HepG2 (cell line): Measurements from ENCODE around the gene CHMP6. TPM values are rescaled to one million over a fixed set of nuclear protein-coding genes. Genes with fewer than 3 reads are reported as not detected.

ENCODE experiments used
- DR1 ChIP-seq: sonication (generic); formaldehyde crosslinking; IDR thresholded peaks from 2 replicates; pipeline ENCODE4 v1.8.0; 2021; ENCODE audit warnings: mild to moderate bottlenecking, missing genetic modification reagents, inconsistent platforms
- DZIP1 ChIP-seq: sonication (generic); formaldehyde crosslinking; IDR thresholded peaks from 2 replicates; pipeline ENCODE4 v1.5.0; 2020; ENCODE audit warnings: mild to moderate bottlenecking, missing genetic modification reagents
- FOSL1 ChIP-seq: sonication (generic); formaldehyde crosslinking; IDR thresholded peaks from 2 replicates; pipeline ENCODE4 v1.9.0; 2021; ENCODE audit warnings: missing genetic modification reagents, borderline replicate concordance
- HOXA3 ChIP-seq: sonication (generic); formaldehyde crosslinking; IDR thresholded peaks from 2 replicates; pipeline ENCODE4 v1.5.0; 2020; ENCODE audit warnings: missing genetic modification reagents
- SKI ChIP-seq: fragments of 450-650 bp; IDR thresholded peaks from one replicate; pipeline ENCODE4 v1.6.1; 2018; ENCODE audit warnings: mild to moderate bottlenecking; ENCODE audit not compliant: partially characterized antibody
- TEF ChIP-seq: sonication (generic); formaldehyde crosslinking; IDR thresholded peaks from 2 replicates; pipeline ENCODE4 v1.5.0; 2020; ENCODE audit warnings: missing genetic modification reagents
- ZNF547 ChIP-seq: sonication (generic); formaldehyde crosslinking; IDR thresholded peaks from 2 replicates; pipeline ENCODE4 v1.5.1; 2020; ENCODE audit warnings: mild to moderate bottlenecking, missing genetic modification reagents
- ZNF83 ChIP-seq: sonication (generic); formaldehyde crosslinking; IDR thresholded peaks from 2 replicates; pipeline ENCODE4 v1.4.0; 2020; ENCODE audit warnings: missing genetic modification reagents, mild to moderate bottlenecking, borderline replicate concordance
- polyA plus RNA-seq, 8 experiments: library from polyadenylated mRNA; depleted of rRNA in 3 of 8; stranded (reverse) in 7 of 8; unstranded in 1 of 8; fragments of >200 nt; fragmentation: Illumina TruSeq in 4 of 8; extraction: Trizol in 4 of 8; gene quantifications; 2 replicates each; pipeline versions ENCODE4 v1.2.1 to v1.2.3, GENCODE V29; 2011 to 2016; ENCODE audit warnings: low read depth in 4 of 8, missing spikeins in 1 of 8, mixed read lengths in 1 of 8; ENCODE audit not compliant: insufficient read depth in 1 of 8
- total RNA-seq, 5 experiments: library from RNA; depleted of rRNA; stranded (reverse); fragments of >200 nt; fragmentation: Illumina TruSeq; extraction: Trizol; gene quantifications; 2 replicates each; pipeline ENCODE4 v1.2.3, GENCODE V29; 2016; ENCODE audit warnings: low read depth in 1 of 5
- TF ChIP-seq, protein P1 (sequence below): sonication (generic); formaldehyde crosslinking; IDR thresholded peaks from 2 replicates; pipeline ENCODE4 v1.5.0; 2020; ENCODE audit warnings: mild to moderate bottlenecking, missing genetic modification reagents
- TF ChIP-seq, protein P2 (sequence below): sonication (generic); formaldehyde crosslinking; IDR thresholded peaks from 2 replicates; pipeline ENCODE4 v1.5.1; 2020; ENCODE audit warnings: mild to moderate bottlenecking, missing genetic modification reagents, borderline replicate concordance
- TF ChIP-seq, protein P3 (sequence below), 2 experiments: IDR thresholded peaks; 2 replicates each; pipeline ENCODE4 v1.6.1; 2011 to 2012; ENCODE audit warnings: low read length in 2 of 2, borderline replicate concordance in 1 of 2, low read depth in 1 of 2, mild to moderate bottlenecking in 1 of 2, moderate library complexity in 1 of 2
- TF ChIP-seq, protein P4 (sequence below): sonication (generic); formaldehyde crosslinking; IDR thresholded peaks from 2 replicates; pipeline ENCODE4 v1.5.0; 2020; ENCODE audit warnings: mild to moderate bottlenecking, missing genetic modification reagents
- TF ChIP-seq, protein P5 (sequence below): IDR thresholded peaks from 2 replicates; pipeline ENCODE4 v1.6.1; 2012; ENCODE audit warnings: inconsistent platforms
- TF ChIP-seq, protein P6 (sequence below): sonication (generic); formaldehyde crosslinking; IDR thresholded peaks from 2 replicates; pipeline ENCODE4 v1.8.0; 2022; ENCODE audit warnings: low read depth, missing genetic modification reagents

The CHMP6 gene
- total and polyA plus RNA-seq, 2 of the 13 experiments (the other 11 are each of a cell fraction or from before 2014, with no cell fraction given) = 11.1 to 24.2 TPM

- TF ChIP-seq TEF (no peak), ZNF83 (CRISPR knock-in tag) (no peak), ZNF547 (CRISPR knock-in tag) (0 out of 2 replicates have a peak, but pooled peaks have one; percentile 43), FOSL1 (CRISPR knock-in tag) (no peak), DR1 (CRISPR knock-in tag) (peak; percentile 30; the same call in 1 of the 2 replicates), DZIP1 (CRISPR knock-in tag) (no peak), SKI (peak; percentile 30), HOXA3 (CRISPR knock-in tag) (peak; percentile 80; the same call in 1 of the 2 replicates)
- TF ChIP-seq, protein P1, sequence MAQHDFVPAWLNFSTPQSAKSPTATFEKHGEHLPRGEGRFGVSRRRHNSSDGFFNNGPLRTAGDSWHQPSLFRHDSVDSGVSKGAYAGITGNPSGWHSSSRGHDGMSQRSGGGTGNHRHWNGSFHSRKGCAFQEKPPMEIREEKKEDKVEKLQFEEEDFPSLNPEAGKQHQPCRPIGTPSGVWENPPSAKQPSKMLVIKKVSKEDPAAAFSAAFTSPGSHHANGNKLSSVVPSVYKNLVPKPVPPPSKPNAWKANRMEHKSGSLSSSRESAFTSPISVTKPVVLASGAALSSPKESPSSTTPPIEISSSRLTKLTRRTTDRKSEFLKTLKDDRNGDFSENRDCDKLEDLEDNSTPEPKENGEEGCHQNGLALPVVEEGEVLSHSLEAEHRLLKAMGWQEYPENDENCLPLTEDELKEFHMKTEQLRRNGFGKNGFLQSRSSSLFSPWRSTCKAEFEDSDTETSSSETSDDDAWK (CRISPR knock-in tag) = no peak
- TF ChIP-seq, protein P2, sequence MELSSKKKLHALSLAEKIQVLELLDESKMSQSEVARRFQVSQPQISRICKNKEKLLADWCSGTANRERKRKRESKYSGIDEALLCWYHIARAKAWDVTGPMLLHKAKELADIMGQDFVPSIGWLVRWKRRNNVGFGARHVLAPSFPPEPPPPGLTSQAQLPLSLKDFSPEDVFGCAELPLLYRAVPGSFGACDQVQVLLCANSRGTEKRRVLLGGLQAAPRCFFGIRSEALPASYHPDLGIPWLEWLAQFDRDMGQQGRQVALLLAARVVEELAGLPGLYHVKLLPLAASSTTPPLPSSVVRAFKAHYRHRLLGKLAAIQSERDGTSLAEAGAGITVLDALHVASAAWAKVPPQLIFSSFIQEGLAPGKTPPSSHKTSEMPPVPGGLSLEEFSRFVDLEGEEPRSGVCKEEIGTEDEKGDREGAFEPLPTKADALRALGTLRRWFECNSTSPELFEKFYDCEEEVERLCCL (CRISPR knock-in tag) = no peak
- TF ChIP-seq, protein P3, sequence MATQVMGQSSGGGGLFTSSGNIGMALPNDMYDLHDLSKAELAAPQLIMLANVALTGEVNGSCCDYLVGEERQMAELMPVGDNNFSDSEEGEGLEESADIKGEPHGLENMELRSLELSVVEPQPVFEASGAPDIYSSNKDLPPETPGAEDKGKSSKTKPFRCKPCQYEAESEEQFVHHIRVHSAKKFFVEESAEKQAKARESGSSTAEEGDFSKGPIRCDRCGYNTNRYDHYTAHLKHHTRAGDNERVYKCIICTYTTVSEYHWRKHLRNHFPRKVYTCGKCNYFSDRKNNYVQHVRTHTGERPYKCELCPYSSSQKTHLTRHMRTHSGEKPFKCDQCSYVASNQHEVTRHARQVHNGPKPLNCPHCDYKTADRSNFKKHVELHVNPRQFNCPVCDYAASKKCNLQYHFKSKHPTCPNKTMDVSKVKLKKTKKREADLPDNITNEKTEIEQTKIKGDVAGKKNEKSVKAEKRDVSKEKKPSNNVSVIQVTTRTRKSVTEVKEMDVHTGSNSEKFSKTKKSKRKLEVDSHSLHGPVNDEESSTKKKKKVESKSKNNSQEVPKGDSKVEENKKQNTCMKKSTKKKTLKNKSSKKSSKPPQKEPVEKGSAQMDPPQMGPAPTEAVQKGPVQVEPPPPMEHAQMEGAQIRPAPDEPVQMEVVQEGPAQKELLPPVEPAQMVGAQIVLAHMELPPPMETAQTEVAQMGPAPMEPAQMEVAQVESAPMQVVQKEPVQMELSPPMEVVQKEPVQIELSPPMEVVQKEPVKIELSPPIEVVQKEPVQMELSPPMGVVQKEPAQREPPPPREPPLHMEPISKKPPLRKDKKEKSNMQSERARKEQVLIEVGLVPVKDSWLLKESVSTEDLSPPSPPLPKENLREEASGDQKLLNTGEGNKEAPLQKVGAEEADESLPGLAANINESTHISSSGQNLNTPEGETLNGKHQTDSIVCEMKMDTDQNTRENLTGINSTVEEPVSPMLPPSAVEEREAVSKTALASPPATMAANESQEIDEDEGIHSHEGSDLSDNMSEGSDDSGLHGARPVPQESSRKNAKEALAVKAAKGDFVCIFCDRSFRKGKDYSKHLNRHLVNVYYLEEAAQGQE (IDR thresholded peaks at IDR 0.05; ENCODE audit: borderline replicate concordance in 1 of 2, low read depth in 1 of 2, low read length in 2 of 2) = peak in 1 of 2 experiments; percentile 63; a peak in 2 of 4 replicates
- TF ChIP-seq, protein P4, sequence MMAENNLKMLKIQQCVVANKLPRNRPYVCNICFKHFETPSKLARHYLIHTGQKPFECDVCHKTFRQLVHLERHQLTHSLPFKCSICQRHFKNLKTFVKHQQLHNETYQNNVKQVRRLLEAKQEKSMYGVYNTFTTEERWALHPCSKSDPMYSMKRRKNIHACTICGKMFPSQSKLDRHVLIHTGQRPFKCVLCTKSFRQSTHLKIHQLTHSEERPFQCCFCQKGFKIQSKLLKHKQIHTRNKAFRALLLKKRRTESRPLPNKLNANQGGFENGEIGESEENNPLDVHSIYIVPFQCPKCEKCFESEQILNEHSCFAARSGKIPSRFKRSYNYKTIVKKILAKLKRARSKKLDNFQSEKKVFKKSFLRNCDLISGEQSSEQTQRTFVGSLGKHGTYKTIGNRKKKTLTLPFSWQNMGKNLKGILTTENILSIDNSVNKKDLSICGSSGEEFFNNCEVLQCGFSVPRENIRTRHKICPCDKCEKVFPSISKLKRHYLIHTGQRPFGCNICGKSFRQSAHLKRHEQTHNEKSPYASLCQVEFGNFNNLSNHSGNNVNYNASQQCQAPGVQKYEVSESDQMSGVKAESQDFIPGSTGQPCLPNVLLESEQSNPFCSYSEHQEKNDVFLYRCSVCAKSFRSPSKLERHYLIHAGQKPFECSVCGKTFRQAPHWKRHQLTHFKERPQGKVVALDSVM (CRISPR knock-in tag) = peak; percentile 30; the same call in 1 of the 2 replicates
- TF ChIP-seq, protein P5, sequence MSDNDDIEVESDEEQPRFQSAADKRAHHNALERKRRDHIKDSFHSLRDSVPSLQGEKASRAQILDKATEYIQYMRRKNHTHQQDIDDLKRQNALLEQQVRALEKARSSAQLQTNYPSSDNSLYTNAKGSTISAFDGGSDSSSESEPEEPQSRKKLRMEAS = peak; percentile 67
- TF ChIP-seq, protein P6, sequence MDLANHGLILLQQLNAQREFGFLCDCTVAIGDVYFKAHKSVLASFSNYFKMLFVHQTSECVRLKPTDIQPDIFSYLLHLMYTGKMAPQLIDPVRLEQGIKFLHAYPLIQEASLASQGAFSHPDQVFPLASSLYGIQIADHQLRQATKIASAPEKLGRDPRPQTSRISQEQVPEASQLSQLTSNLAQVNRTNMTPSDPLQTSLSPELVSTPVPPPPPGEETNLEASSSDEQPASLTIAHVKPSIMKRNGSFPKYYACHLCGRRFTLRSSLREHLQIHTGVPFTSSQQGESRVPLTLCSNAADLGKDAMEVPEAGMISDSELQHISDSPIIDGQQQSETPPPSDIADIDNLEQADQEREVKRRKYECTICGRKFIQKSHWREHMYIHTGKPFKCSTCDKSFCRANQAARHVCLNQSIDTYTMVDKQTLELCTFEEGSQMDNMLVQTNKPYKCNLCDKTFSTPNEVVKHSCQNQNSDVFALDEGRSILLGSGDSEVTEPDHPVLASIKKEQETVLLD (CRISPR knock-in tag) = peak; percentile 49; the same call in 1 of the 2 replicates
These were observed at the start of gene CHMP6 (continued) for GRCh38 chr17:80991645-80992076.
